CD4-positive, alpha-beta T cell (primary cell): ENCODE measurements around the gene MRPS34. TPM values are rescaled to one million over a fixed set of nuclear protein-coding genes. Genes with fewer than 3 reads are reported as not detected.

Experiments
- ATAC-seq: fragments of 200-7000 bp; cut with Tn5 transposase; one replicate; pipeline ENCODE4 v1.10.0; 2022; ENCODE audit warnings: mild to moderate bottlenecking; ENCODE audit not compliant: poor library complexity
- CTCF ChIA-PET: fragments of 350-600 bp; sonication (Branson Sonifier 250); formaldehyde crosslinking; loops from one replicate; lab custom pipeline; 2021; ENCODE audit warnings: antibody characterized with exemption, inconsistent platforms; lab: Charles Lee
- POLR2A ChIA-PET: fragments of 350-600 bp; sonication (Branson Sonifier 250); formaldehyde crosslinking; loops from one replicate; lab custom pipeline; 2021; ENCODE audit warnings: antibody characterized with exemption, inconsistent platforms; lab: Charles Lee
- DNase-seq, 14 experiments: peaks; one replicate each; pipeline ENCODE4 v3.0.0-alpha.2; 2013 to 2020; ENCODE audit warnings: mixed read lengths in 2 of 14
- H3K27ac ChIP-seq, 2 donors: one replicate each; pipeline versions ENCODE4 v1.5.1 to v1.7.0; 2013; ENCODE audit warnings: low read length in 2 of 2, low read depth in 1 of 2, mild to moderate bottlenecking in 1 of 2
- H3K27me3 ChIP-seq, 2 experiments: 1 replicate in 1 of 2; 2 replicates in 1 of 2; pipeline versions ENCODE4 v1.6.1 to v1.7.0; 2013; ENCODE audit warnings: low read length in 2 of 2, control low read depth in 1 of 2, mild to moderate bottlenecking in 1 of 2, moderate library complexity in 1 of 2; ENCODE audit not compliant: insufficient read depth in 2 of 2, control insufficient read depth in 1 of 2
- H3K36me3 ChIP-seq: one replicate; pipeline ENCODE4 v1.6.1; 2013; ENCODE audit warnings: low read length, control low read depth; ENCODE audit not compliant: insufficient read depth
- H3K4me1 ChIP-seq: one replicate; pipeline ENCODE4 v1.6.1; 2013; ENCODE audit warnings: low read length, control low read depth; ENCODE audit not compliant: insufficient read depth
- H3K4me3 ChIP-seq: one replicate; pipeline ENCODE4 v1.5.1; 2013; ENCODE audit warnings: mild to moderate bottlenecking, low read length, moderate library complexity
- H3K9me3 ChIP-seq, 2 experiments: 1 replicate in 1 of 2; 2 replicates in 1 of 2; pipeline versions ENCODE4 v1.6.1 to v1.7.0; 2013; ENCODE audit warnings: low read length in 2 of 2, mild to moderate bottlenecking in 2 of 2, control low read depth in 1 of 2, moderate library complexity in 1 of 2; ENCODE audit not compliant: control insufficient read depth in 1 of 2, insufficient read depth in 1 of 2
- H3K27ac Mint-ChIP-seq: one replicate; pipeline ENCODE4 v1.8.0; 2020; ENCODE audit warnings: mixed read lengths
- H3K27me3 Mint-ChIP-seq: one replicate; pipeline ENCODE4 v1.8.0; 2021; ENCODE audit warnings: mixed read lengths
- H3K36me3 Mint-ChIP-seq: one replicate; pipeline ENCODE4 v1.8.0; 2021; ENCODE audit warnings: low read depth, mixed read lengths
- H3K4me1 Mint-ChIP-seq: one replicate; pipeline ENCODE4 v1.8.0; 2021; ENCODE audit warnings: low read depth, mixed read lengths
- H3K4me3 Mint-ChIP-seq: one replicate; pipeline ENCODE4 v1.8.0; 2020; ENCODE audit warnings: mild to moderate bottlenecking, mixed read lengths
- H3K9me3 Mint-ChIP-seq: one replicate; pipeline ENCODE4 v1.8.0; 2020; ENCODE audit warnings: mixed read lengths
- CTCF ChIP-seq: fragments of 200-600 bp; IDR thresholded peaks from one replicate; pipeline ENCODE4 v1.8.0; 2022; ENCODE audit warnings: antibody characterized with exemption, mild to moderate bottlenecking
- intact Hi-C, 2 experiments: fragments of 100-400 bp; cut with DNase I in 1 of 2; cut with micrococcal nuclease in 1 of 2; formaldehyde crosslinking; loops; one replicate each; pipeline versions ENCODE4 v1.15.1 to v1.9.0; 2023 to 2025; cut with DNase I, micrococcal nuclease
- total RNA-seq, 174 experiments: library from RNA in 2 of 174; stranded (reverse) in 2 of 174; gene quantifications; one replicate each; pipeline ENCODE4 v1.2.3 and lab custom pipeline; 2021 to 2026

The MRPS34 gene
- total RNA-seq, 2 experiments from 2014 or later, result 25.5 to 26.9 TPM

- Mint-ChIP-seq H3K4me3 (no peak overlapping the region), H3K9me3 (no peaks in the 10 kb centered on the region), H3K4me1 (peaks cover 10% of the 10 kb centered on the region), H3K27me3 (no peaks in the 10 kb centered on the region), H3K27ac (no peak overlapping the region), H3K36me3 (peaks cover 24% of the 10 kb centered on the region)
- POLR2A ChIA-PET, result no interaction called here
- CTCF ChIA-PET, result no interaction called here
- no peak overlapping the region for H3K4me3 ChIP-seq
- H3K9me3 ChIP-seq, result no peaks in the 10 kb centered on the region
- no peak overlapping the region for H3K27ac ChIP-seq
- no peaks in the 10 kb centered on the region for H3K27me3 ChIP-seq
- H3K36me3 ChIP-seq, result peaks cover 48% of the 10 kb centered on the region
- no peak for DNase-seq
- ATAC-seq, result no peak
- intact Hi-C loops, result no loop called here
- peaks cover 17% of the 10 kb centered on the region for H3K4me1 ChIP-seq
- no peak for TF ChIP-seq CTCF
These were observed 13.4 kb downstream of the MRPS34 start for GRCh38 chr16:1759511-1759910.

GRCh38 chr16:1758923-1759322 lies 14.0 kb downstream of the MRPS34 start:
- H3K4me3 ChIP-seq, result no peak overlapping the region
- intact Hi-C loops, result no loop called here
- no peak for TF ChIP-seq CTCF
- H3K27me3 ChIP-seq, result no peaks in the 10 kb centered on the region
- H3K27ac ChIP-seq, result no peak overlapping the region
- peaks cover 10% of the 10 kb centered on the region for H3K4me1 Mint-ChIP-seq
- ATAC-seq (no peak), DNase-seq (no peak)
- no peaks in the 10 kb centered on the region for H3K9me3 ChIP-seq
- H3K4me3 Mint-ChIP-seq, result no peak overlapping the region
- no peaks in the 10 kb centered on the region for H3K9me3 Mint-ChIP-seq
- H3K36me3 Mint-ChIP-seq, result peaks cover 27% of the 10 kb centered on the region
- ChIA-PET CTCF (no interaction called here), POLR2A (no interaction called here)
- H3K4me1 ChIP-seq, result peaks cover 17% of the 10 kb centered on the region
- H3K36me3 ChIP-seq, result peaks cover 42% of the 10 kb centered on the region
- no peaks in the 10 kb centered on the region for H3K27me3 Mint-ChIP-seq
- H3K27ac Mint-ChIP-seq, result no peak overlapping the region

GRCh38 chr16:1757714-1758461 lies 15.0 kb downstream of the MRPS34 start:
- ChIA-PET CTCF (no interaction called here), POLR2A (no interaction called here)
- no peaks in the 10 kb centered on the region for H3K27me3 ChIP-seq
- peaks cover 10% of the 10 kb centered on the region for H3K4me1 Mint-ChIP-seq
- H3K4me1 ChIP-seq, result peaks cover 17% of the 10 kb centered on the region
- no peak for ATAC-seq
- intact Hi-C loops, result no loop called here
- no peak overlapping the region for H3K4me3 ChIP-seq
- DNase-seq, result no peak
- no peaks in the 10 kb centered on the region for H3K9me3 ChIP-seq
- H3K36me3 ChIP-seq, result peaks cover 39% of the 10 kb centered on the region
- no peak overlapping the region for H3K4me3 Mint-ChIP-seq
- no peak for TF ChIP-seq CTCF
- no peaks in the 10 kb centered on the region for H3K27me3 Mint-ChIP-seq
- H3K9me3 Mint-ChIP-seq, result no peaks in the 10 kb centered on the region
- peaks cover 31% of the 10 kb centered on the region for H3K36me3 Mint-ChIP-seq
- no peak overlapping the region for H3K27ac ChIP-seq
- no peak overlapping the region for H3K27ac Mint-ChIP-seq
